DOHH2 (cell line): ENCODE measurements around the gene MAT2B.

ENCODE experiments used
- EZH2phosphoT487 ChIP-seq: fragments of 200-600 bp; sonication (generic); IDR thresholded peaks from 2 replicates; pipeline ENCODE4 v1.6.1; 2017; ENCODE audit warnings: borderline replicate concordance, mild to moderate bottlenecking, antibody characterized with exemption, low read length, moderate library complexity, mixed read lengths
- TF ChIP-seq, protein P1 (sequence below): fragments of 200-600 bp; sonication (generic); IDR thresholded peaks from one replicate; pipeline ENCODE4 v1.5.1; 2014; ENCODE audit warnings: antibody characterized with exemption, mild to moderate bottlenecking, low read depth, low read length; ENCODE audit not compliant: poor library complexity, severe bottlenecking

DNA sequence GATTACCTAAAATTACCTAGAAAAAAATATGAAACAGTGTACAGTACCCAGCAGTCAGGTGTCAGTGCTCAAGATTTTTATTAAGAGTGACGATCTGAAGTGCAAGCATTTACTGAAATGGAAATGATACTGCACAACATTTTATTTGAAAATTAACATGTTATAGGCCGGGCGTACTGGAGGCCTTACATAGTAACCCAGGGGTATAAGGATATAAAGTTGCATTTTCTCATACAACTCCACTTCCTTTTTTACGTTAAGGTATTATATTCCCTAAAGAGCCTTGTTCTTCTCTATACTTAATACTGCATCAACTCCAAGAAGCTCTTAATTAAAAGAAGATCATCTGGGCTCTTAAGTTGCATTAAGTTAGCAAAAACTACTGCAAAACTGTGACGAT lies 3.3 kb downstream of the MAT2B start:
- TF ChIP-seq, protein P1, sequence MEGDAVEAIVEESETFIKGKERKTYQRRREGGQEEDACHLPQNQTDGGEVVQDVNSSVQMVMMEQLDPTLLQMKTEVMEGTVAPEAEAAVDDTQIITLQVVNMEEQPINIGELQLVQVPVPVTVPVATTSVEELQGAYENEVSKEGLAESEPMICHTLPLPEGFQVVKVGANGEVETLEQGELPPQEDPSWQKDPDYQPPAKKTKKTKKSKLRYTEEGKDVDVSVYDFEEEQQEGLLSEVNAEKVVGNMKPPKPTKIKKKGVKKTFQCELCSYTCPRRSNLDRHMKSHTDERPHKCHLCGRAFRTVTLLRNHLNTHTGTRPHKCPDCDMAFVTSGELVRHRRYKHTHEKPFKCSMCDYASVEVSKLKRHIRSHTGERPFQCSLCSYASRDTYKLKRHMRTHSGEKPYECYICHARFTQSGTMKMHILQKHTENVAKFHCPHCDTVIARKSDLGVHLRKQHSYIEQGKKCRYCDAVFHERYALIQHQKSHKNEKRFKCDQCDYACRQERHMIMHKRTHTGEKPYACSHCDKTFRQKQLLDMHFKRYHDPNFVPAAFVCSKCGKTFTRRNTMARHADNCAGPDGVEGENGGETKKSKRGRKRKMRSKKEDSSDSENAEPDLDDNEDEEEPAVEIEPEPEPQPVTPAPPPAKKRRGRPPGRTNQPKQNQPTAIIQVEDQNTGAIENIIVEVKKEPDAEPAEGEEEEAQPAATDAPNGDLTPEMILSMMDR, result no peak
- TF ChIP-seq EZH2phosphoT487, result no peak
